Kidney capillary endothelial cell (primary cell): ENCODE data around the gene CYP2B6.
"Not testable (repeated sequence)": the region's sequence is repeated elsewhere in the genome, so short reads cannot be mapped to it uniquely, and the experiment has no call there.

Source experiments
- DNase-seq: peaks from one replicate; pipeline ENCODE4 v3.0.0-alpha.2; 2018; ENCODE audit warnings: low spot score

CYP2B6 gene

GRCh38 chr19:40990972-40991381 is at the start of gene CYP2B6:
CYP2B6 (plus strand) TSS chr19:40991282; CDS start chr19:40991306, 24 bp downstream.
- DNase-seq = no peak

- DNase-seq = no peak
These were observed 49.4 kb upstream of the CYP2B6 start for GRCh38 chr19:40941481-40942219.

- no peak for DNase-seq
These were observed 45.4 kb upstream of the CYP2B6 start for GRCh38 chr19:40945645-40946044.

- no peak for DNase-seq
These were observed 44.0 kb upstream of the CYP2B6 start for GRCh38 chr19:40947114-40947513.

GRCh38 chr19:40947573-40947972 is 43.5 kb upstream of the CYP2B6 start:
- DNase-seq = no peak

GRCh38 chr19:40948580-40949299 is 42.3 kb upstream of the CYP2B6 start:
- DNase-seq = no peak

GRCh38 chr19:40954573-40954972 is 36.5 kb upstream of the CYP2B6 start:
- no peak for DNase-seq

- DNase-seq = no peak
These were observed 31.7 kb upstream of the CYP2B6 start for GRCh38 chr19:40959338-40959737.

- no peak for DNase-seq
These were observed 30.9 kb upstream of the CYP2B6 start for GRCh38 chr19:40960062-40960685.

- DNase-seq = no peak
These were observed 30.3 kb upstream of the CYP2B6 start for GRCh38 chr19:40960780-40961179.

- DNase-seq = no peak
These were observed 28.6 kb upstream of the CYP2B6 start for GRCh38 chr19:40962460-40962961.

GRCh38 chr19:40964361-40964760 is 26.7 kb upstream of the CYP2B6 start:
- DNase-seq = not testable (repeated sequence)

- not testable (repeated sequence) for DNase-seq
These were observed 25.7 kb upstream of the CYP2B6 start for GRCh38 chr19:40965351-40965750.

GRCh38 chr19:40966591-40966990 is 24.5 kb upstream of the CYP2B6 start:
- not testable (repeated sequence) for DNase-seq

- not testable (repeated sequence) for DNase-seq
These were observed 23.0 kb upstream of the CYP2B6 start for GRCh38 chr19:40968065-40968464.

GRCh38 chr19:40969721-40970120 is 21.4 kb upstream of the CYP2B6 start:
- DNase-seq = not testable (repeated sequence)

GRCh38 chr19:40970396-40971345 is 20.4 kb upstream of the CYP2B6 start:
- DNase-seq = not testable (repeated sequence)

GRCh38 chr19:40974633-40975037 is 16.4 kb upstream of the CYP2B6 start:
- peak; percentile 60 for DNase-seq

GRCh38 chr19:40976134-40976533 is 14.9 kb upstream of the CYP2B6 start:
- DNase-seq = no peak

GRCh38 chr19:40976724-40977123 is 14.4 kb upstream of the CYP2B6 start:
- no peak for DNase-seq

GRCh38 chr19:40979759-40980158 is 11.3 kb upstream of the CYP2B6 start:
- not testable (repeated sequence) for DNase-seq
